Measurements from ENCODE around the gene RAB40AL. TPM values are rescaled to one million over a fixed set of nuclear protein-coding genes. Genes with fewer than 3 reads are reported as not detected.

The RAB40AL gene
- total RNA-seq, 1 experiment from 2014 or later = not detected

DNA sequence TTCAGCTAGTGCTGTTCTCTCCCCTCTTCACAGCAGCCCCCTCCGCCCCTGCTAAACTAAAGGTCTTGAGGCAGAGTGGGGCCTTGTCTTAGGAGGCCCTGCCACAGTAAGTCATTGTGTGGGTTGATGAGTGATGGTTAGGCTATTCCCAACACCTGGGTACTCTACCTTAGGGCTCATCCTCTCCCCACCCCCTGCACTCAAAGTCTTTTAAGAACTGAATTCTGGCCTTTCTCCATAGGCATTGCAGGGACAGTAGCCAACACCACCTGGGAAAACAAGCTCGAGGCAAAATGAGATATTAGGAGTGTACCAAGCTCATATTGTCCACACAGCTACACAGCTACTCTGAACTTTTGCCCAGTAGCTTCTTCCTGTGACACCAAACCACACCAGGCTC lies 42.5 kb downstream of the RAB40AL start:
- DNase-seq (ENCODE audit: low spot score) = no peak

- no peak for DNase-seq (ENCODE audit: low spot score)
Observed at GRCh38 chrX:102983205-102983604, 46.1 kb downstream of the RAB40AL start.

DNA sequence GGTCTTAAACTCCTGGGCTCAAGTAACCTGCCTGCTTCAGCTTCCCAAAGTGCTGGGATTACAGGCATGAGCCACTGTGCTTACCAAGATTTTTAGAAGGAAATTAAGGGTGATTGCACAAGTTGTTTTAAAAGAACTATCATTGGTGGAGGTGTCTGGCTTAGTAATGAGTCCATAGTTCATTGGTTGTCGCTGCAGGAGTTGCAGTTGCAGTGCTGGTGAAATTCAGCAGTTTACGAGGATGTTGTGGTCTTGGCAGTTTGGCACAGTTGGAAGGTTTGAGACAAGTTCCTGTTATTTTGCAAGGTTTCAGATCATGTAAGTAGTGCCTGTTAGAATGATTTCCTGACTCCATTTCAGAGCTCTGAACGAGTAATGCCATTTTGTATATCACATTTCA lies 48.1 kb downstream of the RAB40AL start:
- DNase-seq (ENCODE audit: low spot score) = no peak

Other genes starting within 250 kb of the RAB40AL start
- 10.2 and 12.2 TPM in 2 replicates for gene GPRASP2, start 224.8 kb upstream of the RAB40AL start, total RNA-seq (2014; rRNA removed; shearing (Covaris generic))
- 0.71 and 0.86 TPM in 2 replicates for gene GPRASP3, start 216.5 kb upstream of the RAB40AL start, total RNA-seq (2014; rRNA removed; shearing (Covaris generic))
- gene BEX1, start 126.9 kb downstream of the RAB40AL start, total RNA-seq (2014; rRNA removed; shearing (Covaris generic)) = 22.1 and 35.8 TPM in 2 replicates
- gene NXF3, start 155.9 kb downstream of the RAB40AL start, total RNA-seq (2014; rRNA removed; shearing (Covaris generic)) = 0.38 and 1.6 TPM in 2 replicates

Measured in A172 (cell line).